HepG2 (cell line): ENCODE results near the gene KLHDC2. TPM values are rescaled to one million over a fixed set of nuclear protein-coding genes. Genes with fewer than 3 reads are reported as not detected.
"Not testable (repeated sequence)": the region's sequence is repeated elsewhere in the genome, so short reads cannot be mapped to it uniquely, and the experiment has no call there.

Experiments
- ATAC-seq: fragments of 200-7000 bp; cut with Tn5 transposase; 3 replicates; pipeline ENCODE4 v1.9.1; 2020; ENCODE audit warnings: mild to moderate bottlenecking, moderate library complexity
- BruUV-seq: library from RNA; stranded (reverse); fragments of 400-500 nt; replicated peaks from 2 replicates; lab custom pipeline; 2021; lab: Mats Ljungman, UMichigan
- CTCF ChIA-PET: fragments of 300-600 bp; formaldehyde crosslinking; extraction: SDS; loops from one replicate; lab custom pipeline; 2021; ENCODE audit warnings: low total read pairs, inconsistent platforms, low intra/inter-chr PET ratio; lab: Yijun Ruan, JAX
- POLR2A ChIA-PET: fragments of 350-600 bp; sonication (Branson Sonifier 250); formaldehyde crosslinking; loops from one replicate; lab custom pipeline; 2020; ENCODE audit warnings: antibody characterized with exemption, inconsistent platforms; lab: Yijun Ruan, JAX
- DNase-seq: peaks from one replicate; pipeline ENCODE4 v3.0.0-alpha.2; 2015; ENCODE audit warnings: low spot score
- FAIRE-seq: peaks from 3 replicates; lab custom pipeline; 2011; peaks lifted over from hg19 to GRCh38; lab: Jason Lieb, UNC
- H2AFZ ChIP-seq: one replicate; pipeline ENCODE4 v1.6.1; 2011; ENCODE audit warnings: low read length, inconsistent platforms
- H3K27ac ChIP-seq: fragments of 300-600 bp; 3 replicates; pipeline ENCODE4 v1.8.0; 2011; ENCODE audit warnings: mixed run types, mild to moderate bottlenecking, mixed read lengths, low read length, inconsistent platforms; ENCODE audit not compliant: insufficient read depth; ENCODE audit errors: extremely low read length
- H3K27me3 ChIP-seq, 2 experiments: fragments of 200-600 bp in 1 of 2; 2 replicates in 1 of 2; 3 replicates in 1 of 2; pipeline versions ENCODE4 v1.6.0 to v1.8.0; 2011; ENCODE audit warnings: low read length in 2 of 2, mild to moderate bottlenecking in 2 of 2, moderate library complexity in 2 of 2, inconsistent platforms in 1 of 2; ENCODE audit not compliant: insufficient read depth in 2 of 2, control insufficient read depth in 1 of 2
- H3K36me3 ChIP-seq, 2 experiments: fragments of 200-600 bp in 1 of 2; replicated peaks in 1 of 2; 2 replicates in 1 of 2; 3 replicates in 1 of 2; pipeline versions ENCODE4 v1.5.1 to v1.8.0; 2011; ENCODE audit warnings: low read length in 2 of 2, inconsistent platforms in 1 of 2; ENCODE audit not compliant: insufficient read depth in 2 of 2, control insufficient read depth in 1 of 2
- H3K4me1 ChIP-seq: 2 replicates; pipeline ENCODE4 v1.5.1; 2012; ENCODE audit warnings: low read length, inconsistent platforms; ENCODE audit not compliant: insufficient read depth
- H3K4me2 ChIP-seq: 2 replicates; pipeline ENCODE4 v1.6.0; 2011; ENCODE audit warnings: low read depth, low read length, inconsistent platforms
- H3K4me3 ChIP-seq, 3 experiments: fragments of 200-600 bp in 1 of 3; sonication (generic), shearing (Covaris generic) in 1 of 3; replicated peaks in 1 of 3; 2 replicates each; pipeline ENCODE4 v1.5.1; 2011 to 2016; ENCODE audit warnings: low read length in 3 of 3, inconsistent platforms in 2 of 3, low read depth in 2 of 3, mild to moderate bottlenecking in 2 of 3, control low read depth in 1 of 3, mixed read lengths in 1 of 3; ENCODE audit not compliant: insufficient read depth in 1 of 3
- H3K79me2 ChIP-seq: one replicate; pipeline ENCODE4 v1.6.1; 2011; ENCODE audit warnings: low read length, inconsistent platforms; ENCODE audit not compliant: insufficient read depth
- H3K9ac ChIP-seq: 2 replicates; pipeline ENCODE4 v1.6.0; 2011; ENCODE audit warnings: mild to moderate bottlenecking, low read depth, low read length, inconsistent platforms; ENCODE audit not compliant: insufficient read depth
- H3K9me3 ChIP-seq: 2 replicates; pipeline ENCODE4 v1.5.1; 2012; ENCODE audit warnings: mild to moderate bottlenecking, low read length
- H4K20me1 ChIP-seq: 2 replicates; pipeline ENCODE4 v1.6.0; 2011; ENCODE audit warnings: inconsistent platforms, mild to moderate bottlenecking, low read length, moderate library complexity; ENCODE audit not compliant: insufficient read depth
- ARID5B ChIP-seq: IDR thresholded peaks from 2 replicates; pipeline ENCODE4 v1.4.0; 2020; ENCODE audit warnings: mild to moderate bottlenecking, missing genetic modification reagents
- HNF4A ChIP-seq: sonication (generic); formaldehyde crosslinking; IDR thresholded peaks from 2 replicates; pipeline ENCODE4 v1.4.0; 2020; ENCODE audit warnings: missing genetic modification reagents
- NR2F2 ChIP-seq: IDR thresholded peaks from 2 replicates; pipeline ENCODE4 v1.6.1; 2012; ENCODE audit warnings: low read depth, inconsistent platforms, borderline replicate concordance
- POGZ ChIP-seq: sonication (generic); formaldehyde crosslinking; IDR thresholded peaks from 2 replicates; pipeline ENCODE4 v1.4.0; 2020; ENCODE audit warnings: mild to moderate bottlenecking, missing genetic modification reagents
- SOX13 ChIP-seq, 3 experiments: fragments of 450-650 bp in 1 of 3; sonication (generic) in 1 of 3; formaldehyde crosslinking in 1 of 3; IDR thresholded peaks in 2 of 3; conservative IDR thresholded peaks in 1 of 3; 2 replicates each; pipeline versions ENCODE4 v1.5.0 to v1.6.1; 2016 to 2020; ENCODE audit warnings: antibody characterized with exemption in 1 of 3, mild to moderate bottlenecking in 1 of 3, missing compliant biosample characterization in 1 of 3, missing genetic modification reagents in 1 of 3, moderate library complexity in 1 of 3
- SOX5 ChIP-seq: IDR thresholded peaks from 2 replicates; pipeline ENCODE4 v1.6.1; 2016; ENCODE audit warnings: borderline replicate concordance
- TCF7 ChIP-seq: sonication (generic); IDR thresholded peaks from 2 replicates; pipeline ENCODE4 v1.6.1; 2016; ENCODE audit warnings: antibody characterized with exemption, low read depth
- WGBS: methylation state at CpG from one replicate; pipeline ENCODE4 v1.1.6; 2017; ENCODE audit warnings: low lambda C conversion rate; 5-methylcytosine and 5-hydroxymethylcytosine counted together
- in situ Hi-C: cut with HindIII; loops from 2 replicates; pipeline ENCODE4 v1.10.0; 2017; ENCODE audit warnings: low pct_unique_long_range_greater_than_20kb; ENCODE audit not compliant: extremely low pct_ligation_motif_present
- intact Hi-C: fragments of 100-400 bp; cut with micrococcal nuclease; formaldehyde crosslinking; loops from one replicate; pipeline ENCODE4 v1.10.0; 2022; ENCODE audit not compliant: unreplicated experiment
- polyA plus RNA-seq, 8 experiments: library from polyadenylated mRNA; depleted of rRNA in 3 of 8; stranded (reverse) in 7 of 8; unstranded in 1 of 8; fragments of >200 nt; fragmentation: Illumina TruSeq in 4 of 8; extraction: Trizol in 4 of 8; gene quantifications; 2 replicates each; pipeline versions ENCODE4 v1.2.1 to v1.2.3, GENCODE V29; 2011 to 2016; ENCODE audit warnings: low read depth in 4 of 8, missing spikeins in 1 of 8, mixed read lengths in 1 of 8; ENCODE audit not compliant: insufficient read depth in 1 of 8
- total RNA-seq, 5 experiments: library from RNA; depleted of rRNA; stranded (reverse); fragments of >200 nt; fragmentation: Illumina TruSeq; extraction: Trizol; gene quantifications; 2 replicates each; pipeline ENCODE4 v1.2.3, GENCODE V29; 2016; ENCODE audit warnings: low read depth in 1 of 5

Gene KLHDC2
- total and polyA plus RNA-seq, 2 of the 13 experiments (the other 11 are each of a cell fraction or from before 2014, with no cell fraction given), result 95.5 to 170 TPM

GRCh38 chr14:49816118-49816517 is 48.2 kb downstream of the KLHDC2 start:
- H3K27me3 ChIP-seq; in situ Hi-C loops; H3K9ac ChIP-seq; H3K9me3 ChIP-seq; ATAC-seq; H3K79me2 ChIP-seq; DNase-seq; TF ChIP-seq SOX13 (IDR thresholded peaks at IDR 0.05): not testable (repeated sequence)
- H3K27ac ChIP-seq, result peak overlapping the region; percentile 40
- TSS peak; percentile 16 for BruUV-seq
- 90% methylated on average over 2 of the region's 2 CpGs for WGBS
- 0 out of 2 replicates have a peak, but pooled peaks have one; percentile 13 for TF ChIP-seq ARID5B (CRISPR knock-in tag)
- TF ChIP-seq POGZ (CRISPR knock-in tag), result 0 out of 2 replicates have a peak, but pooled peaks have one; percentile 27
- TF ChIP-seq NR2F2, result 0 out of 2 replicates have a peak, but pooled peaks have one; percentile 23
- TF ChIP-seq TCF7, result 0 out of 2 replicates have a peak, but pooled peaks have one; percentile 34
- peak in 1 of 2 experiments; percentile 58; a peak in 2 of 4 replicates for TF ChIP-seq SOX13 (CRISPR knock-in tag; conservative IDR thresholded peaks at IDR 0.05 in 1 of 2, IDR thresholded peaks at IDR 0.05 in 1 of 2)
- TF ChIP-seq SOX5 (CRISPR knock-in tag), result 0 out of 2 replicates have a peak, but pooled peaks have one; percentile 33
- peak; percentile 61 for TF ChIP-seq HNF4A (CRISPR knock-in tag)
- TF ChIP-seq, all 625 proteins: peak for 7; not testable (repeated sequence) for 618
- H4K20me1 ChIP-seq, intact Hi-C loops, H3K4me3 ChIP-seq, H3K4me2 ChIP-seq, CTCF ChIA-PET, FAIRE-seq, H2AFZ ChIP-seq: not testable (repeated sequence)
- POLR2A ChIA-PET, result interaction anchor here (0.7 kb wide), 1 partner anchor 46 kb away, joined by 3 read pairs; no protein-coding TSS in a partner anchor
- H3K4me1 ChIP-seq, result peaks cover 11% of the 10 kb centered on the region
- H3K36me3 ChIP-seq, result peaks cover 14 to 67% of the 10 kb centered on the region in 2 experiments
